ENCODE results near the gene MICAL2.
A peak's percentile ranks its signal among the peaks of the same experiment; 100 is the strongest.

MICAL2 gene

DNA sequence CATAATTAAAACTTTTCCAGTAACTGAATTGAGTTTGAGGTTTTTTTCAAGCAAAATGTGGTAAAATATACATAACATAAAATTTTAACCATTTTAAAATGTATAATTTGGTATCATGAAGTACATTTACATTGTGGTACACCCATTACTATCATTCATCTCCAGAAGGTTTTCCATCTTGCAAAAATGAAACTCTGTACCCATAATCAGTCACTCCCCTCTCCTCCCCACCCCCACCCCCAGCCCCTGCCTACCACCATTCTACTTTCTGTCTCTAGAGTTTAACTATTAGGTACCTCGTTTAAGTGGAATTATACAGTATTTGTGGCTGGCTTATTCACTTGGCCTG, 63.7 kb downstream of the MICAL2 start:
- DNase-seq = no peak

DNA sequence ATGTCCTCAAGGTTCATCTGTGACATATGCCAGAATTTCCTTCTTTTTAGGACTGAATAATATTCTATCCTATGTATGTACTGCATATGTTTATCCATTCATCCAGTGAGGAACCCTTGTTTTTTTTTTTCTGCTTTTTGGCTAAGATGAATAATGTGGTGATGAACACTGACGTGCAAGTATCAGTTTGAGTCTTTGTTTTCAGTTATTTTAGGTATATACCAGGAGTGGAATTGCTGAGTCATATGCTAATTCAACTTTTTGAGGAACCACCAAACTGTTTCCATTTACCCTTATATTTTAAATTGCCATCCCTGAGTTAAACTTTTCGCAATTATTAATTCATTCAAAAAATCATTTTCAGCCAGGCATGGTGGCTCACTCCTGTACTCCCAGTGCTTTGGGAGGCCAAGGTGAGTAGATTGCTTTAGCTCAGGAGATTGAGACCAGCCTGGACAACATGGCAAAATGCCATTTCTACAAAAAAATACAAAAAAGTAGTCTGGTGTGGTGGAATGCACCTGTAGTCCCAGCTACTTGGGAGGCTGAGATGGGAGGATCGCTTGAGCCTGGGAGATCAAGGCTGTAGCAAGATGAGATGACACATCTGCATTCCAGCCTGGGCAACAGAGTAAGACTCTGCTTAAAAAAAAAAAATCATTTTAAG, 64.2 kb downstream of the MICAL2 start:
- no peak for DNase-seq

DNA sequence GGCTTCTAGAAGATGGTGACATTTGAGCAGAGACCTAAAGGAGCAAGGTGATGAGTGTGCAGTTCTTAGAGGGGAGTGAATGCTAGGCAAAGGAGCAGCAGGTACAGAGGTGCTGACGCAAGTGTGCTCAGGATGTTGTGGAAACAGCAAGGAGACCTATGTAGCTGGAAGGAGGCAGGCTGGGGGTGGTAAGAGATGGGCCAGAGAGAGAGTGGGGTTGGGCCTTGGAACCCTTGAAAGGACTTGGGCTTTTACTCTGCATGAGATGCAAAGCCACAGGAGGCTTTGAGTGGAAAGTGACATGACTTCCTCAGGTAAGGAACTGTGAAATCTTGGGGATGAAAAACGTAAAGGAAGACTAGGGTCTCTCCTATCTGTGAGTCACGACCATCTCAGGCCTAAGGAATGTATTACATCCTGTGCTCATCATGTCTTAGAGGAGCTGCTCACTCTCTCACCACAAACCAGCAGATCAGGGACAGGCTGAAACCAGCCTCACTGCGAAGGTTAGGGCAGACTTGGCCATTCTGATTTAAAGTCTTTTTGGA, 65.4 kb downstream of the MICAL2 start:
- DNase-seq = no peak

DNA sequence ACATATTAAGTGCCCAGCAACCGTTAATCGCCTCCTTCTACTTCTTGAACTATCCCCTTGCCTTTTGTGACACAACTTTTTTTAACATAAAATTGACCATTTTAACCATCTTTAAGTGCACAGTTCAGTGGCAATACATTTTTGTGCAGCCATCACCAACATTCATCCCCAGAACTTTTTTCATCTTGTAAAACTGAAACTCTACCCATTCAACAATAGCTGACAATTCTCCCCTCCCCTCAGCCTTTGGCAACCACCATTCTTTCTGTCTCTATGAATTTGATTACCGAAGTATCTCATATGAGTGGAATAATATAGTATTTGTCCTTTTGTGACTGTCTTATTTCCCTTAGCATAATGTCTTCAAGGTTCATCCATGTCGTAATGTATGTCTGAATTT, 66.0 kb downstream of the MICAL2 start:
- DNase-seq = no peak

DNA sequence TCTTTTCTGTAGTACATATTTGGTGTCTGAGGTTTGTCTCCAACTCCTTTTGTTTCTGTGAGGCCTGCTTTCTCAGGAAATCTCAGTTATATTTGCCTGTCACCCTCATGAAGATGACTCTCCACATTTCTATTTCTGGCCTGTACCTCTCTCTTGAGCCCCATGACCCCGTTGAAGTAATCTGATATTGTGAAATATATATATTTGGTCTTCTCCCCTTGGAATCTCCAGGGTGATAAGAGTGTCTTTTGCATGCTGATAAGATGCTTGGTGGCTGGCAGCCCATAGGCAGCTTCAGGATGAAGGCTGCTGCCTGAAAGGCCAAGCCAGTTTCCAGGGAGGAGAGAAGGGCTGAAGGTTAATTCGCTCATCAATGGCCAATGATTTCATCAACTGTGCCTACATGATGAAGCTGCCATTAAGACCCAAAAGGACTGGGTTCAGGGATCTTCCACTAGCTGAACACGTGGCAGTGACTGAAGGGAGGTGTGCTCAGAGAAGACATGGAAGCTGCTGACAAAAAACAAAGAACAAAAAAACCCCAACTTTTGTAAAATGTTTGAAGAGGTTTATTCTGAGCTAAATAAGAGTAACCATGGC, 67.4 kb downstream of the MICAL2 start:
- DNase-seq = no peak

DNA sequence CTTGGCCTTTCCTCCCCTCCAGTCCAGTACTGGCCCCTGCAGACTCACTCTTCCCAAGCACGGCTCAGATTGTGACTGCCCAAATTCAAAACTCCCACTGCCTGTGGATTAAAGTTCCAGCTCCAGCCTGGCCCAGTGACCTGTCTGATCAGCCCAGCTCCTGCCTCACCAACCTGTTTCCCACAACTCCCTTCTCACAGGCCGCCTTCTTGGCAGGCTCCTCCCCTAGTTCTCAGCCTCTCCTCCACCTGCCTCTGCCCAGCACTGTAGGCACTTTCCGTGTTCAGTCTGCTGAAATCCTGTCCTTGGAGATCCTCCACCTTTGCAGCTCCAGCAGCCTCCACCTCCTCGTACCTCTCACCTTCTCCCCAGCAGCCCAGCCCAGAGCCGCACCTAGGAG, 68.6 kb downstream of the MICAL2 start:
- no peak for DNase-seq

DNA sequence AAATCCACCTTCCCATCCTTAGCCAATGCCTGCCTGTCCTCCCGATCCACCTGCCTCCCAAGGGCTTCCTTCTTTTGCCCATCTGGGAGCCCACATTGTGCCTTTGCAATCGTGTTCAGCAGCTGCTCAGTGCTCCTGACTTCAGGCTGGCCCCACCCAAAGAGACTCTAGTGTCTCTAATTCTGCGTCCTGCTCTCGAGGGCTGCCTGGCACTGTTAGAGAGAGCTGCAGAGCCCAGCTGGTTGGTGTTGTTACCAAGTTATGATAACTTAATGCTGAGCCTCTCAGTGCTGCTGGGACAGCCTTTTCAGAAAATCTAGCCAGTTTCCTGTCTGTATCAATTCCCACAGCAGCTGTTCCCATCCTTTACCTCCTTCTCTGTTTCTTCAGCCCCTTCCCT, 69.1 kb downstream of the MICAL2 start:
- no peak for DNase-seq

DNA sequence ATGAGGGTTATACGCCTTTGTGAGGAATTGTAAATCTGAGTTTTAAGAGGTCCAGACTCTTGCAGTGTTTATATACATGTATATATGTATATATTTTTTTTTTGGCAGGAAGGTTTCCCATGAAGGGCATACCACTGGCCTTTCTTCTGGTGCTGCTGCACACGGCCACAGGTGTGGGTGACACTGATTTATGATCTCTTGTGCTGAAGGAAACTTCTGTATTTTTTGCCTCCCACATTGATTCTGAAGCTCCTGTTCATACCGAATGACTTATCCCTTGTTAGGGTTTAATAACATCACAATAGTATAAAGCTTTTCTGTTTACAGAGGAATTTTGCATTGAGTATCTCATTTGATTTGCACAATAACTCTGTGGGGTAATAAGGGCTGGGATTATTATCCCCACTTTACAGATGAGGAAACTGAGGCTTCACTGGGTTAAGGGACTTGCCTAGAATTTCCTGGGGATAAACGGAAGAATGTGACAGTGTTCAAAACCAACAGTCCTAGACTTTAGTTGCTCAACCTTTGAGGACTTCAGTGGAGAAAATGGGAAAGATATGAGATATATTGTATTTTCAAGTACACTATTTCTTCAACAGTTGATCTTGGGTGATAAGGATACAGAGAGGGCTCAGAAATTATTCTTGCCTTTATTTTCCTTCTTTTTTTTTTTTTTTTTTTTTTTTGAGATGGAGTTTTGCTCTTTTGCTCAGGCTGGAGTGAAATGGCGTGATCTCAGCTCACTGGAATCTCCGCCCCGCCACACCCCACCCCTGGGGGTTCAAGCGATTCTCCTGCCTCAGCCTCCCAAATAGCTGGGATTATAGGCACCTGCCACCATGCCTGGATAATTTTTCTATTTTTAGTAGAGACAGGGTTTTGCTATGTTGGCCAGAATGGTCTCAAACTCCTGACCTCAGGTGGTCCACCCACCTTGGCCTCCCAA, 70.1 kb downstream of the MICAL2 start:
- no peak for DNase-seq

DNA sequence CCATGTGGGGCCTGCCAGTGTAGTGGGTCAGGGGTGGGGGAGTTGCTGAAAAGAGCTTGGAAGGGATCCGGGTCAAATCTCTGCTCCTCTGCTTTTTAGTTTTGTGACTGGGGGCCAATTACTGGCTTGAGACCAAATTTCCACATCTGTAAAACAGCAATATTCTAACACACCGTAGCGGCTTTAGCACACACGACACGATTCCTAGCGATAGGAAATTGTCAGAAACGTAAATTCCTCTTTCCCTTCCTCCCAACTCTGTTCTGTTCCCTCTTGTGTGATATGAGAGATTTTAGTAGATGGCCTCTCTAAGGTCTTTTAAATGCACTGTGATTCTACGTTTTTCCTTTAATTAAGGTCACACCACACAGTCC, 71.9 kb downstream of the MICAL2 start:
- no peak for DNase-seq

DNA sequence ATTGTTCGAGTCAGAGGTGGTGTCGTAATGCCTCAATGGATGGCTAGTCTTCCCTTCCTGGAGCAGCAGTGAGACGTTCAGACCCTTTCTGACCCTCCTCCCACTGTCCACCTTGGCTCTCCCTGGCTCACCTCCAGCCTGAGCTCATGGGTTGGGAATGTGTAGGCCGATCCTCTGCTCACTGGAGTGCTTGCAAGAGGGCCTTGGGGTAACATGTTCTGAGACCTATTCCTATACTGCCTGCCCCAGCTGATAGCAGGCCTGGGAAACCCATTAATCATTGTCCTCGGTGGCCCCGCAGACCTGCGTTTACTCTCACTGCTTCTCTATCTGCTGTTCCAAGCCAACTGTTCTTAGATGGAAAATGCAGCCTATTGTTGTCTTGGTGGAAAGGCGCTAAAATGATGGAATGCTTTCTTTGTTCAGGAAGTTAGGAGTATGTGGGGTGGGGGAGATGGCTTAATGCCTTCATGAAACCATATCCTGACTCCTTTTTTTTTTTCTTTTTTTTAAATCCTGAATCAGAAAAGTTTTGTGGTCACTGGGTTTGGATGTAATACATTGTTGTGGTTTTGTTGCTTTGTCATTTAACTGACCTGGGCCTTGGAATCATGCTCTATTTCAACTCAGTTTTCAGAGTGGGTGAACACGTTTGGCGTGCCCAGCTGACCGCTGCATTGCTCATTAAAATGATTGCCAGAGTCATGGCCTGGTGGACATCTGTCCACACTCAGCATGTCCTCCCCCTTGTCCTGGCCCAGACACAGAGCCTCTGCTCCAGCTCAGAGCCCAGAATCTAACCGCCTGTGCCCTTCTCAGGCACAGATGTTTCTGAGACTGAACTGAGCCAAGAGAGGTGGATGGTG, 72.5 kb downstream of the MICAL2 start:
- DNase-seq = no peak

DNA sequence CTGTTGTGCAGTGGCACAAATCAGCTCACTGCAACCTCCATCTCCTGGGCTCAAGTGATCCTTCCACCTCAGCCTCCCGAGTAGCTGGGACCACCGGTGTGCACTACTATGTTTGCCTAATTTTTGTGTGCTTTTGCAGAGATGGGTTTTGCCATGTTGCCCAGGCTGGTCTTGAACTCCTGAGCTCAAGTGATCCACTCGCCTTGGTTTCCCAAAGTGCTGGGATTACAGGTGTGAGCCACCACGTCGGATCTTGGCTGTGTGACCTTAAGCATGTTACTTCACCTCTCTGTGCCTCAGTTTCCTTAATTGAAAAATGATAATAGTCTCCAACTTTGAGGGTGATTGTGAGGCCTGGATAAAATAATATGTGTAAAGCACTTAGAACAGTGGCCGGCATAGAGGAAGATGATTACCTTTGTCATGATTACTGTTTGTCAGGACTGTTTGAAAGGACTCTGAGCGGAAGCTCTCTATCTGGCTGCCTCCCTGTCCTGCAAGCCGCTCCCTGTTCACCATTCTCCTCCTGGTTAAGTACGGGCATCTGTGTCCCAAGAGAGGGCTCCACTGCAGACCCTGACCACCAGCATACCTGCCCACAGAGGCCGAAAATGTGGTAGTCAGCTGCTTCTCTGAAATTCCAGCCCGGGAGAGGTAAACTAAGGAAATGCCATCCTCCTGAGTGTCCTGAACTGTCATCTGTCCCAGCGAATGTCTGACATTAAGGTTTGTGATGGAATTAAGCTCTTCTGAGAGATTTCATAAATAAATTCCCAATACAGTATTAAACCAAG, 73.6 kb downstream of the MICAL2 start:
- no peak for DNase-seq

DNA sequence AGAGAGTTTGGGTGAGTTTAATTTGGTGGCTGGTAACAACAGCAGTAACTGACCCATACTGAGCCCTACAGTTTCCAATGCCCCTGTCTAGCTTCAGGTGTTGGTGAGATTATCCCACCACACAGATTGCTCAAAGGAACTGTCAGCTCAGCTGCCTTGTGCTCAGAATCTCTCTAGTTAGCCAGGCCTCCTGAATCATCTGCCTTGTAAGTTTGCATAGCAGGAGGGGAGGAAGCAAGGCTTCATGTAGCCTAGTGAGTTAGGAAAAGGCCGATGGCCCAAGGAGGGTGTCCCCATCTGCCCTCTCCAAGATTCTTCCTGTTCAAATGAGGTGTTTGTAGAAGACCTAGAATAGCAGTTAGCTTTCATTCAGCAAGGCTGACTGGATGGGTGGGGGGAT, 74.3 kb downstream of the MICAL2 start:
- DNase-seq = no peak

DNA sequence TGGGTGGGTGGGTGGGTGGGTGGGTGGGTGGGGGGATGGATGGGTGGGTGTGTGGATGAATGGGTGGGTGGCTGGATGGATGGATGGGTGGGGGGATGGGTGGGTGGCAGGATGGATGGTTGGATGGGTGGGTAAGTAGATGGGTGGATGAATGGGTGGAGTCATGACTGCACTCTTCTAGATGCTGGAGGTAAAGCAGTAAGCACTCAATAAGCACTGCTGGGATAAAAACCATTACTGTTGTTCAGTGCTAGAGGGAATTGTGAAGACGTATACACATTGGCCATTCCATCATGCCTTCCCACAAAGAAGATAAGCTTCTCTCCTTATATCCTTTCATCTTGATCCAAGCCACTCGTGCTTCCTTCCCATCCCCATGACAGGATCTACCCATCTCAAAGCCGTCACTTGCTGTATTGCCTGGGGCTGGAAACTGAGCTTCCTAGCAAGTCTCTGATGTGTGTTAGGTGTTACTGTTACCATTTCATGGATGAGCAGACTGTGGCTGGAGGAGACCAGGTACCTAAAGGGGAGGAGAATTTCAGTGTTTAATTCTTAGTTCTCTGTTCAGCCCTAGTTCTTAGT, 74.8 kb downstream of the MICAL2 start:
- DNase-seq = no peak

DNA sequence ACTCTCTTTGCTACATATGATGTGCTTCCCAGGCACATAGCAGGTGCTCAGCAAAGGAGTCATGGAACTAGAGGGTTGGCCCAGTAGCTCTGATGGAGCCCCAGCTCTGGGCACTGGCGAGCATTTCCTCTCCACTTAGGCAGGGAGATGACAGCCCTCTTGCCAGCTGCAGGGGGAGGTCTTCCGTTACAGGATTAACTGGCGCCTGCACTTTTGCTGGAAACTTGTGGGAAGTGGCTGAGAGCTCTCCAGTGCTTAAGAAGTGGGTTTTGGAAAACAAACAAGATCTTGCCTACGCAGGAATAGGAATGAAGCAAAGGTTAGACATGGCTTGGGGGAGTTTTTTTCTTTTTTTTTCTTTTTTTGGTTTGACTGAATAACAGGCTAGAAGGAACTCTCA, 75.5 kb downstream of the MICAL2 start:
- DNase-seq = no peak

DNA sequence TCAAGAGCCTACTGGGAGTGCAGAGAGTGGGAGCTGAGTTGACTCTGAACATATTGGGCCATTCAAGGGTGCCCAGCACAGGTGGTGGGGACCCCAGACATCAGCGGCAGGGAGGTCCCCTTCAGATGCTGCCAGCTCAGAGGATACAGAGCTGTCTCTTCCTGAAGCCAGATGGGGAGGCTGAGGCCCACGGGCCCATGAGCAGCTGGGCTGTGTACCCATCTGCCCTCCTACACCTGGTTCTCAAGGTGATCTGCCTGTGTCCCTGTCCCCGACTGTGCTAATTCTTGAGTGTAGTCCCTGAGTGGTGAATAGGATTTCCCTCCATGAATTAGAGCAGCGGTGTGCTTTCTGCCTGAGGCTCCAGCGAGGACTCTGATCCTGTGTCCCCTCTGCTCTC, 76.3 kb downstream of the MICAL2 start:
- no peak for DNase-seq

DNA sequence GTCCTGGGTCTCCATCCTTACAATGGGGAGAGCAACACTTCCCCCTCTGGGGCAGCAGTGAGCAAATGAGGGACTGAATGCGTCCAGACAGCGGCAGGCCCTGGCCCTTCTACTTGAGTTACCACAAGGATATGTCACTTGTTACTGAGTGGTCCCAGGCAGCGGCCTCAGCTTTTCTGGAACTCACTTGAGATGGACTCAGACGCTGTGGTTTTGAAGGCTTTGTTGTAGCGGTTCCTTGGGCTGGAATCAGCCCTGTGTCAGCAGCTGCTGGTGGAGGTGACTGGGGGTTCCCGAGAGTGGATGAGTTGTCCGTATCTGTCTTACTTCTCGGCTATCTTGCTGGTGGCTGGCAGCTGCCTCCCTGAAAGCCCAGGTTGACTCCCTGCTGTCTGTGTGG, 77.0 kb downstream of the MICAL2 start:
- no peak for DNase-seq

DNA sequence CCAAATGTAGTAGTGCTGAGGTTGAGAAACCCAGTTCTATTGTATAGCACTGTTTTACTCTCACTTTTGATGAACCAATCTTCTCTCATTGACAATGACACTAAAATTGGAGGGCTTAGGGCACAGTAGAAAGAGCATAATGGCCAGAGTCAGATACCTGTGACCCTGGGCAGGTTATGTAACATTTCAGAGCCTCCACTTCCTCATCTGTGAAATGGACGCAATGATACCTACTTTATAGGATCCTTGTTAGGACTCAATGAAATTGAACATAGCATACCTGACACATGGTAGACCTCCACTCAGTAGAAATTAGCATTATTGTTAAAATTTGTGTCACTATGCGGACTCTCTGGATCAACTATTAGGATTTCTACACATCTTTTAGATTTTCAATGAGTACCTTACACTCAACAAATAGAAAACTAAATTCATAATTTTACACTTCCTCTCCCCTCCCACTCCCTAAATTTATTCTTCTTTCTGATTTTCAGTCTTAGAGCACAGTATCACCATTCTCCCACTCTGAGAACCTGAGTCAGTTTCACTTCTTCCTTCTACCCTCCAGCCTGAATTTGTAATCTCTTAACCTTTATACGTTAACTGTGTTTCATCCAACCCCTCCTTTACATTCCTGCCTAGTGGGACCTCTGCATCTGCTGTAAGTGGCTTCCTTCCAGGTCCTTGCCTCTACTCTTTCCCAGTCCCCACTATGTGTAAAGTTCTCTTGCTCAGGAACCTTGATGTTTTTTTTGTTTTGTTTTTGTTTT, 78.3 kb downstream of the MICAL2 start:
- no peak for DNase-seq

DNA sequence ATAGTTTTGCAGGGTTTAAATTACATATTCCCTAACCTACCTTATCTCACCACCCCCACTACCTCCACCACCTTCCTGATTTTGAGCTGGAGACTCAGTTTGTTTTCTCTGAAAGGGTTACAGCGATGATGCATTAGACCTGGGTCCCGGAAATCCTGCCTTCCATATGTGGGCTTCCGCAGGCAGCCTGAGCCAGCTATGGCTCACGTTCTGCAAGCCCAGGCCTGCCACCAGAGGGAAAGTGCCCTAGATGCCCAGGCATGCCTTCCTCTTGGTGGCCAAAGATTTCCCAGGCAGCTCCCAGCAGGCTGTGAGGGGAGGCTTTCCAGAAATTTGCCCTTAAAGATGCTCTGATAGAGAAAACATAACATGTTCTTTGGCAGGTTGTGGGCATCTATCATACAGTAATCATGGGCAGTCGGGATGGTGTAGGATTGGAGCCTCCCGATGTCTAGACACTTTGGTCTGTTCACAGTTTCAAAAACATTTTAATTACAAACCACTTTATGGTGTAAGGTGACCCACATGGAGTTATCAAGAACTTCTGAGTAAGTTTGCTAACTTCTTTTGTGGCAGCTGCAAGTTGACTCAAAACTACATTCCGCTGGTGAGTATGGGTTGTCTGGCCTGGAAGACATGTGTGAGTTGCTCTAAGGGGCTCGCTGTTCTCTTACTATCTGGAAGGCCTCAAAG, 79.3 kb downstream of the MICAL2 start:
- peak; percentile 41 for DNase-seq

DNA sequence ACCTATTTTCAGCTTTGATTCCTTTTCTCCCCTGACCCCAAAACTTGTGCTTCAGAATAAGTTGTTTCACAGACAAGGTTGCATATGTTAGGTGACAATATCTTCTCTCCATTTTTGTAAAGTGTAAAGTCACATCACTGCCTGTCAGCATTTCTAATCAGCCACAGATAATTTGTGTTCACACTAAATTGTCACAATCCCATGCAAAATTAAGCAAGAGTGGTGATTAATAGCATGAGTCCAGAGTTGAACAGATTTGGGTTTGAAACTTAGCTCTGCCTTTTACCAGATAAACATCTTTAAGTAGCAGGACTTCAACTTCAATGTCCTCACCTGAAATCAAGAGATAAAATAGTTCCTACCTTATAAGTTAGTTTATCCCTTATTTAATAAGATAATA, 80.1 kb downstream of the MICAL2 start:
- no peak for DNase-seq
